Astrocyte (in vitro differentiated cells and primary cell): Measurements from ENCODE around the gene AUTS2. TPM values are rescaled to one million over a fixed set of nuclear protein-coding genes. Genes with fewer than 3 reads are reported as not detected.

ENCODE experiments used
- DNase-seq: peaks from one replicate; pipeline ENCODE4 v3.0.0-alpha.2; 2010; ENCODE audit warnings: low read depth
- FAIRE-seq: peaks from 2 replicates; lab custom pipeline; 2011; peaks lifted over from hg19 to GRCh38; lab: Jason Lieb, UNC
- H2AFZ ChIP-seq: 2 replicates; pipeline ENCODE4 v1.6.0; 2012; ENCODE audit warnings: low read depth, low read length, inconsistent platforms
- H3K27ac ChIP-seq: 2 replicates; pipeline ENCODE4 v1.5.1; 2011; ENCODE audit warnings: low read depth, low read length, inconsistent platforms
- H3K27me3 ChIP-seq: 2 replicates; pipeline ENCODE4 v1.6.0; 2011; ENCODE audit warnings: low read length, inconsistent platforms; ENCODE audit not compliant: insufficient read depth
- H3K36me3 ChIP-seq: 2 replicates; pipeline ENCODE4 v1.5.1; 2011; ENCODE audit warnings: low read length, inconsistent platforms; ENCODE audit not compliant: insufficient read depth
- H3K4me1 ChIP-seq: 2 replicates; pipeline ENCODE4 v1.5.1; 2011; ENCODE audit warnings: low read length, inconsistent platforms; ENCODE audit not compliant: insufficient read depth
- H3K4me2 ChIP-seq: 2 replicates; pipeline ENCODE4 v1.6.0; 2012; ENCODE audit warnings: low read length, inconsistent platforms
- H3K4me3 ChIP-seq: 2 replicates; pipeline ENCODE4 v1.5.1; 2011; ENCODE audit warnings: low read depth, mild to moderate bottlenecking, low read length, inconsistent platforms; ENCODE audit not compliant: insufficient read depth
- H3K79me2 ChIP-seq: 2 replicates; pipeline ENCODE4 v1.6.0; 2012; ENCODE audit warnings: mild to moderate bottlenecking, low read length, inconsistent platforms; ENCODE audit not compliant: insufficient read depth
- H3K9ac ChIP-seq: 2 replicates; pipeline ENCODE4 v1.6.0; 2012; ENCODE audit warnings: mild to moderate bottlenecking, low read length, inconsistent platforms
- H3K9me3 ChIP-seq: 2 replicates; pipeline ENCODE4 v1.5.1; 2012; ENCODE audit warnings: low read depth, mild to moderate bottlenecking, low read length, inconsistent platforms; ENCODE audit not compliant: insufficient read depth
- H4K20me1 ChIP-seq: 2 replicates; pipeline ENCODE4 v1.6.0; 2012; ENCODE audit warnings: low read length, inconsistent platforms; ENCODE audit not compliant: insufficient read depth
- H3K27ac Mint-ChIP-seq: one replicate; pipeline ENCODE4 v1.8.0; 2021; ENCODE audit warnings: mild to moderate bottlenecking, mixed read lengths; ENCODE audit not compliant: unreplicated experiment
- H3K27me3 Mint-ChIP-seq: one replicate; pipeline ENCODE4 v1.8.0; 2021; ENCODE audit warnings: low read depth, mixed read lengths; ENCODE audit not compliant: unreplicated experiment
- H3K36me3 Mint-ChIP-seq: one replicate; pipeline ENCODE4 v1.8.0; 2021; ENCODE audit warnings: low read depth, mixed read lengths; ENCODE audit not compliant: unreplicated experiment
- H3K4me1 Mint-ChIP-seq: one replicate; pipeline ENCODE4 v1.8.0; 2021; ENCODE audit warnings: low read depth, mixed read lengths; ENCODE audit not compliant: unreplicated experiment
- H3K4me3 Mint-ChIP-seq: one replicate; pipeline ENCODE4 v1.8.0; 2021; ENCODE audit warnings: mild to moderate bottlenecking, moderate library complexity, mixed read lengths; ENCODE audit not compliant: unreplicated experiment
- H3K9me3 Mint-ChIP-seq: one replicate; pipeline ENCODE4 v1.8.0; 2021; ENCODE audit warnings: mild to moderate bottlenecking, mixed read lengths; ENCODE audit not compliant: unreplicated experiment
- EZH2 ChIP-seq: IDR thresholded peaks from 2 replicates; pipeline ENCODE4 v1.6.1; 2012; ENCODE audit warnings: mild to moderate bottlenecking, low read length, inconsistent platforms; ENCODE audit not compliant: insufficient read depth
- total RNA-seq: library from RNA; stranded (reverse); gene quantifications from 2 replicates; pipeline ENCODE4 v1.2.1, GENCODE V29; 2021
- TF ChIP-seq, protein P1 (sequence below): IDR thresholded peaks from 2 replicates; pipeline ENCODE4 v1.5.1; 2011; ENCODE audit warnings: low read depth, mild to moderate bottlenecking, inconsistent platforms, low read length, moderate library complexity; ENCODE audit not compliant: insufficient read depth

Gene AUTS2
- total RNA-seq, 1 donor from 2014 or later = 73.2 TPM

DNA sequence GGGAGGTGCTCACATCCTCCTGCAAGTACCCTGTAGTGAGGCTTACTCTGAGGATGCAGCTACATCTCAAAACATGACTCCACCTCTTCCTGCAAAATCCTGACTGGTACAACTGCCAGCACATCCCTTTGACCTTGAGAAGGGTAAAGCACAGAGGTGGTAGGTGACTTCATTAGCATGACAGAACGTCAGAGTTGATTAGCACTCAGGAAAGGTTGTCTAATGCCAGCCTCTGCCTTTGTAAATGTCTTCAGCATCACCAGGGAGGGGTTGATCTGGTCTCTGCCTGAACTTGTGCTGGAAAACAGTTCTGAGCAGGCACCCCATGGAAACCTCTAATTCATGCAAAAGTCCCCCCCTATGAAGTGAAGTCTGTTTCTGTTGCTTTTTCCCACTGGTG lies 942.4 kb downstream of the AUTS2 start:
- peaks cover 2% of the 10 kb centered on the region for H3K27me3 ChIP-seq
- no peaks in the 10 kb centered on the region for H3K4me1 ChIP-seq
- H4K20me1 ChIP-seq = no peaks in the 10 kb centered on the region
- H3K36me3 ChIP-seq = no peaks in the 10 kb centered on the region
- no peak for DNase-seq
- no peaks in the 10 kb centered on the region for H3K36me3 Mint-ChIP-seq
- no peak overlapping the region for H3K27ac ChIP-seq
- H3K4me2 ChIP-seq = no peak overlapping the region
- H3K9me3 ChIP-seq = no peaks in the 10 kb centered on the region
- no peak overlapping the region for H3K27ac Mint-ChIP-seq
- FAIRE-seq = no peak
- H3K27me3 Mint-ChIP-seq = no peaks in the 10 kb centered on the region
- no peak overlapping the region for H3K4me3 Mint-ChIP-seq
- H3K4me1 Mint-ChIP-seq = peaks cover 7% of the 10 kb centered on the region
- no peak overlapping the region for H3K4me3 ChIP-seq
- no peak overlapping the region for H3K9ac ChIP-seq
- no peak for TF ChIP-seq EZH2
- TF ChIP-seq, protein P1, sequence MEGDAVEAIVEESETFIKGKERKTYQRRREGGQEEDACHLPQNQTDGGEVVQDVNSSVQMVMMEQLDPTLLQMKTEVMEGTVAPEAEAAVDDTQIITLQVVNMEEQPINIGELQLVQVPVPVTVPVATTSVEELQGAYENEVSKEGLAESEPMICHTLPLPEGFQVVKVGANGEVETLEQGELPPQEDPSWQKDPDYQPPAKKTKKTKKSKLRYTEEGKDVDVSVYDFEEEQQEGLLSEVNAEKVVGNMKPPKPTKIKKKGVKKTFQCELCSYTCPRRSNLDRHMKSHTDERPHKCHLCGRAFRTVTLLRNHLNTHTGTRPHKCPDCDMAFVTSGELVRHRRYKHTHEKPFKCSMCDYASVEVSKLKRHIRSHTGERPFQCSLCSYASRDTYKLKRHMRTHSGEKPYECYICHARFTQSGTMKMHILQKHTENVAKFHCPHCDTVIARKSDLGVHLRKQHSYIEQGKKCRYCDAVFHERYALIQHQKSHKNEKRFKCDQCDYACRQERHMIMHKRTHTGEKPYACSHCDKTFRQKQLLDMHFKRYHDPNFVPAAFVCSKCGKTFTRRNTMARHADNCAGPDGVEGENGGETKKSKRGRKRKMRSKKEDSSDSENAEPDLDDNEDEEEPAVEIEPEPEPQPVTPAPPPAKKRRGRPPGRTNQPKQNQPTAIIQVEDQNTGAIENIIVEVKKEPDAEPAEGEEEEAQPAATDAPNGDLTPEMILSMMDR = no peak
- no peaks in the 10 kb centered on the region for H3K79me2 ChIP-seq
- peaks cover 2% of the 10 kb centered on the region for H3K9me3 Mint-ChIP-seq
- no peak overlapping the region for H2AFZ ChIP-seq

DNA sequence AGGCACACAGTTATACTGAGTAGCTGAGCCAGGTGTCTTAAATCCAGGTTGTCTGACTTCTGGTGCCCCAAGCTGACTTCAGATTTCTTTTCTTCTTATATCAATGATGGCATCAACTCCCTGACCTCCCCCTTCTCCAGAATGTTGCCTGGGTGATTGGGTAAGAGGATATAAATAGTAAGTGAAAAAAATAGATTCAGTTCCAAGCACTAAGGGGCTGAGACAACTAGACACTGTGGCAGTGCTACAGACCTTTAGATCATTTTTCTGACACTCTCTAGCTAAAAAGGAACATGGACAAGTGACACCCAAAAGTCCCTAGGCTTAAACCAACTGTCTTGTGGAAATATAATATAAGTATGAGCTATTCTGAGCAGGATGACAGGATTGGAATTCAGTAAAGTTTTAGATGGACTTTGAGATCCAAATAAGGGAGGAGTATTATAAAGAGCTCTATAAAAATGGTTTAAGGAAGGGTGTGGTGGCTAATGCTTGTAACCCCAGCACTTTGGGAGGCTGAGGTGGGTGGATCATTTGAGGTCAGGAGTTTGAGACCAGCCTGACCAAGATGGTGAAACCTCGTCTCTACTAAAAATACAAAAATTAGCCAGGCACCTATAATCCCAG lies 944.6 kb downstream of the AUTS2 start:
- Mint-ChIP-seq H3K27ac (no peak overlapping the region), H3K36me3 (peaks cover 4% of the 10 kb centered on the region), H3K9me3 (peaks cover 4% of the 10 kb centered on the region), H3K27me3 (no peaks in the 10 kb centered on the region), H3K4me1 (peaks cover 7% of the 10 kb centered on the region), H3K4me3 (no peak overlapping the region)
- Histone ChIP-seq H3K36me3 (no peaks in the 10 kb centered on the region), H3K4me1 (no peaks in the 10 kb centered on the region), H3K9me3 (no peaks in the 10 kb centered on the region), H3K9ac (no peak overlapping the region), H3K27ac (no peak overlapping the region), H3K4me2 (no peak overlapping the region), H3K79me2 (no peaks in the 10 kb centered on the region), H2AFZ (no peak overlapping the region), H3K27me3 (peaks cover 2% of the 10 kb centered on the region), H3K4me3 (no peak overlapping the region), H4K20me1 (no peaks in the 10 kb centered on the region)
- TF ChIP-seq, protein P1 = no peak
- TF ChIP-seq EZH2 = no peak
- no peak for DNase-seq
- FAIRE-seq = no peak

DNA sequence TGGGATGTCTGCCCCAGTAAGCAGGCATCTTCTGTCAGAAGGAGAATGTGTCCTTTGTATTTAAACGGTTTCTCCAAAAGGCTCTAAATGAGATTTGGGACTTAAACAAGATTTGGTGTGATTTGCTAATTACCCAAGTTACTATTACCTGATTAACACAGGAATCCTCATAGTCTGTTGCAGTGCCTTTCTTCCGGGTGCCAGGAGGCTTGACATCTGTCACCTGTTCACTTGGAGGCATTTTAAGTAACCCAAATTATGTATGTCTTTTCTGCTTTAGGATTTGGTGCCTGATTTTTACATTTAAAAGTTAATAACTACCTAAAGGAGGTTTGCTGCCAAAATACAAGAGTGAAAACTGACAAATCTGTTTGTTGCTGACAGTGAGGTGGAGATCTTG lies 945.7 kb downstream of the AUTS2 start:
- peaks cover 4% of the 10 kb centered on the region for H3K9me3 Mint-ChIP-seq
- no peak overlapping the region for H3K4me3 Mint-ChIP-seq
- H3K27me3 Mint-ChIP-seq = no peaks in the 10 kb centered on the region

More for the DNA sequence above, 945.7 kb downstream of the AUTS2 start:
- Histone ChIP-seq H3K27me3 (peaks cover 2% of the 10 kb centered on the region), H3K4me3 (no peak overlapping the region), H2AFZ (no peak overlapping the region), H3K9me3 (no peaks in the 10 kb centered on the region), H3K79me2 (no peaks in the 10 kb centered on the region), H3K27ac (no peak overlapping the region), H4K20me1 (no peaks in the 10 kb centered on the region), H3K9ac (no peak overlapping the region), H3K36me3 (no peaks in the 10 kb centered on the region), H3K4me2 (no peak overlapping the region), H3K4me1 (no peaks in the 10 kb centered on the region)
- Mint-ChIP-seq H3K36me3 (peaks cover 4% of the 10 kb centered on the region), H3K4me1 (peaks cover 7% of the 10 kb centered on the region), H3K27ac (no peak overlapping the region)
- TF ChIP-seq EZH2 = no peak
- TF ChIP-seq, protein P1 = no peak
- DNase-seq (no peak), FAIRE-seq (no peak)
